Ectodermal cell (in vitro differentiated cells): Measurements from ENCODE around the gene IL23R.

Experiments used
- H3K27ac ChIP-seq: 2 replicates; pipeline ENCODE4 v1.7.0; 2013; ENCODE audit warnings: mild to moderate bottlenecking, low read depth, low read length; ENCODE audit not compliant: insufficient read depth, poor library complexity, severe bottlenecking
- H3K27me3 ChIP-seq: 2 replicates; pipeline ENCODE4 v1.7.0; 2013; ENCODE audit warnings: mild to moderate bottlenecking, low read length; ENCODE audit not compliant: insufficient read depth, control insufficient read depth, poor library complexity, severe bottlenecking
- H3K36me3 ChIP-seq: one replicate; pipeline ENCODE4 v1.7.0; 2013; ENCODE audit warnings: low read length; ENCODE audit not compliant: control insufficient read depth, insufficient read depth
- H3K4me1 ChIP-seq: one replicate; pipeline ENCODE4 v1.7.0; 2013; ENCODE audit warnings: low read length; ENCODE audit not compliant: control insufficient read depth, insufficient read depth
- H3K4me3 ChIP-seq: 2 replicates; pipeline ENCODE4 v1.7.0; 2013; ENCODE audit warnings: low read depth, low read length, control low read depth; ENCODE audit not compliant: insufficient read depth
- H3K9me3 ChIP-seq: 2 replicates; pipeline ENCODE4 v1.7.0; 2013; ENCODE audit warnings: mild to moderate bottlenecking, low read length, moderate library complexity; ENCODE audit not compliant: control insufficient read depth
- WGBS, 2 experiments: methylation state at CpG; one replicate each; pipeline ENCODE4 v1.1.7; 2013; ENCODE audit warnings: missing lambda C conversion rate in 2 of 2; 5-methylcytosine and 5-hydroxymethylcytosine counted together

IL23R gene

DNA sequence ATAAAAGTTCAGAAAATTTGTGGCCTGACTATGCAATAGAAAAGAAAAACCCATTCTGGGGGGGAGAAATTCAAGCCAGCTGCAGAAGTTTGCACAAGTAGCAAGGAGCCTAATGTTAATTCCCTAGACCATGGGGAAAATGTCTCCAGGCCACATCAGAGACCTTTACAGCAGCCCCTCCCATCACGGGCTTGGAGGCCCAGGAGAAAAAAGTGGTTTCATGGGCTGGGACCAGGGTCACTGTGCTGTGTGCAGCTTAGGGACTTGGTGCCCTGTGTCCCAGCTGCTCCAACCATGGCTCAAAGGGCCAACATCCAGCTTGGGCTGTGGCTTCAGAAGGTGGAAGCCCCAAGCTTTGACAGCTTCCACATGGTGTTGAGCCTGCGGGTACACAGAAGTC is 42.0 kb downstream of the IL23R start:
- no peak overlapping the region for H3K4me3 ChIP-seq
- no peak overlapping the region for H3K27ac ChIP-seq
- no peaks in the 10 kb centered on the region for H3K36me3 ChIP-seq
- H3K9me3 ChIP-seq: no peaks in the 10 kb centered on the region
- H3K27me3 ChIP-seq: no peaks in the 10 kb centered on the region
- whole genome bisulfite sequencing, 2 experiments: 68 to 76% methylated on average over 2 of the region's 2 CpGs
- no peaks in the 10 kb centered on the region for H3K4me1 ChIP-seq

DNA sequence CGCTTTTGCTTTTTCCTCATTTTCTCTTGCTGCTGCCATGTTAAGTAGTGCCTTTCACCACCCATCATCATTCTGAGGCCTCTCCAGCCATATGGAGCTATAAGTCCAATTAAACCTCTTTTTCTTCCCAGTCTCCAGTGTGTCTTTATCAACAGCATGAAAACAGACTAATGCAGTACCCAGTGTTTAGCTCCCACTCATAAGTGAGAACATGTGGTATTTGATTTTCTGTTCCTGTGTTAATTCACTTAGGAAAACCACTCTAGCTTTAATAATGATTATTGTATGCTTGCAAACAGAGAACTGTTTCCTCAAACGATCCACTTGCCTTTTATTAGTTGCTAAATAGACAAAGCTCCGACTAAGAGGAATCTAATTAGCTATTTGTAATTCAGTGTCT is 43.3 kb downstream of the IL23R start:
- no peaks in the 10 kb centered on the region for H3K9me3 ChIP-seq
- no peaks in the 10 kb centered on the region for H3K36me3 ChIP-seq
- no peaks in the 10 kb centered on the region for H3K4me1 ChIP-seq
- no peak overlapping the region for H3K4me3 ChIP-seq
- H3K27me3 ChIP-seq: no peaks in the 10 kb centered on the region
- WGBS, 2 experiments: 83 to 93% methylated on average over 3 of the region's 3 CpGs
- no peak overlapping the region for H3K27ac ChIP-seq

DNA sequence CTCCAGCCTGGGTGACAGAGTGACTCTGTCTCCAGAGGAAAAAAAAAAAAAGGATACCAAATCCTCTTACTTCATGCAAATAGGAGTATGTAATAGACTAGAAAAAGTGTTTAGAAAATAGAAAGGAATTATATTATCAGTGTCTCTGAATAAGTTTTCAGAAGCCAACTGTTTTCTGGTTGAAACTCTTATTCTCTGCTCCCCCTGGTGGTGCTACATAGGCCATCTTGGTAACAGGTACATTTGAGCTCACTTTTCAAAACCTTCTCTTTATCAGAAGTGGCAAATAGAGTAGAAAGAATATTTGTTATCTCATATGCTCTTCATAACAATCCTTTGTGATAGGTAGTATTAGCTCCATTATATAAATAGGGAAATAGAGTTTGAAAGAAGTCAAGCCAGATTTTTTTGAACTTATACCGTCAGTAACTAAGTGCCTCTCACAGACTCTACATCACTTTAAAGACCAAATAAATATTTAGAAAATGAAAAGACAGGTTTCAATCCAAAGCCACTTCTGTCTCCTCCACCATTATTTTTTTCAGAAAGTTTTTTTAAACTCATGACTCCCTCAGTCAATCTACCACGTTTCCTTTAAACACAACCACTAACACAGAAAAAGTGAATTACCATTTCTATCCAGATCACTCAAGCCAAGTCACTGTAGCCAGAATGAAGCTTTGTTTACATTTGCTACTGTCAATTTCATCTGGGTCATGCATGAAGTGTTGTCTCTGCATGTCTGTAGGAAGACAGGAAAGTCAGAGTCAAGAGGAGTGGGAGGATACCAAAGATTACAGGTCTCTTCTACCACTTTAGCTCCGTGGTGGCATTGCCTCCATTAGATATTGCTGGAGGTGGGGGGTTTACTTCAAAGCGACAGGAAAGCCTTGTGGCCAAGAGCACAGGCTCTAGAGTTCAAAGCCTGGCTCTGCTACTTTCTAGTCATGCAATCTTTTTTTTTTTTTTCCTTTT is 45.6 kb downstream of the IL23R start:
- Histone ChIP-seq H3K9me3 (no peaks in the 10 kb centered on the region), H3K36me3 (no peaks in the 10 kb centered on the region), H3K4me3 (no peak overlapping the region), H3K4me1 (no peaks in the 10 kb centered on the region), H3K27ac (no peak overlapping the region), H3K27me3 (no peaks in the 10 kb centered on the region)
- 85 to 86% methylated on average over 4 of the region's 4 CpGs for WGBS, 2 experiments

DNA sequence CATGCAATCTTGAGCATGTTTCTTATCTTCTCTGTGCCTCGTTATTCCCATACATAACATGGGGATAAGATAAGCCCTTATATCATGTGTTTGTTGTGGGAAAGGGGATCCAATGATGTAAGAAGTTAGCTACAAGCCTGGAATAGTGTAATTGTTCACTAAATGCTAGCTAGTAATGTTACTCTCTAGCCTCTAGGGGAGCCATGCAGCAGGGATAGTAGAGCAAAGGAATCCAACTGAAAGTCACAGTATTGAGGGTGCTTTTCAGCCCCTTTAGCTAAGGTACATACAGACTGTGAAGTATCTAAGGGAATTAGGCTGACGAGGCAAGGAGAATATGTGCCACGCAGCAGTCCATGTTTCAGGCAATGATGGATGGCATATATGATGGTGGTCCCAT is 46.9 kb downstream of the IL23R start:
- no peaks in the 10 kb centered on the region for H3K4me1 ChIP-seq
- 51 to 60% methylated on average over 3 of the region's 3 CpGs for WGBS, 2 experiments
- no peak overlapping the region for H3K4me3 ChIP-seq
- H3K36me3 ChIP-seq: no peaks in the 10 kb centered on the region
- no peaks in the 10 kb centered on the region for H3K27me3 ChIP-seq
- no peak overlapping the region for H3K27ac ChIP-seq
- H3K9me3 ChIP-seq: no peaks in the 10 kb centered on the region

DNA sequence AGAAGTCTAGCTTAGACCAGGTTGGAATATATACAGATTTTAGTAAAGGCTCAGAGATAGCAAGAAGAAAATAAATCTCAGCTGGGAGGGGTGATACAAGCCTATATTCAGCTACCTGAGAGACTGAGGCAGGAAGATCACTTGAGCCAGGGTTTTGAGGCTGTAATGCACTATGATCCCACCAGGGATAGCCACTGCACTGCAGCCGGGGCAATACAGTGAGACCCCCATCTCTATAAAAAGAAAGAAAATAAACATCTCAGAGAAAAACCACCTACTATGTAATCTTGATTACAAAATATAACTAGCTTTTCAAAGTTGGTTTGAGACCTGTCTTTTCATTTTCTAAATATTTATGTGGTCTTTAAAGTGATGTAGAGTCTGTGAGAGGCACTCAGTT is 47.7 kb downstream of the IL23R start:
- Histone ChIP-seq H3K4me3 (no peak overlapping the region), H3K27ac (no peak overlapping the region), H3K9me3 (no peaks in the 10 kb centered on the region), H3K36me3 (no peaks in the 10 kb centered on the region), H3K27me3 (no peaks in the 10 kb centered on the region), H3K4me1 (no peaks in the 10 kb centered on the region)
- WGBS, 2 experiments: 92 to 100% methylated on average over 1 of the region's 1 CpG

DNA sequence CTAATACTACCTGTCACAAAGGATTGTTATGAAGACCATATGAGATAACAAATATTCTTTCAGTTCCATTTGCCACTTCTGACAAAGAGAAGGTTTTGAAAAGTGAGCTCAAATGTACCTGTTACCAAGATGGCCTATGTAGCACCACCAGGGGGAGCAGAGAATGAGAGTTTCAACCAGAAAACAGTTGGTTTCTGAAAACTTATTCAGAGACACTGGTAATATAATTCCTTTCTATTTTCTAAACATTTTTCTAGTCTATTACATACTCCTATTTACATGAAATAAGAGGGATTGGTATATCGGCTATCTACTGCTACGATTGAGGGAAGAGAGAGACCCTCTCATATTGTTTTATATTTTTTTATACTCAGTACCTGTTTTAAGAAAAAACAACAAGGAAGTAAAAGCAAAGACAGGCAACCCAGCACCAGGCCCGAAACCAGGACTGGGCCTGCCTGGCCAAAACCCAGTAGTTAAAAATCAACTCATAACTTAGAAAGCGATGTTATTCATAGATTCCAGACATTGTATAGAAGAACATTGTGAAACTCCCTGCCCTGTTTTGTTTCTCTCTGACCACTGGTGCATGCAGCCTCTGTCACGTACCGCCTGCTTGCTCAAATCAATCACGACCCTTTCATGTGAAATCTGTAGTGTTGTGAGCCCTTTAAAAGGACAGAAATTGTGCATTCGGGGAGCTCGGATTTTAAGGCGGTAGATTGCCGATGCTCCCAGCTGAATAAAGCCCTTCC is 48.3 kb downstream of the IL23R start:
- Histone ChIP-seq H3K9me3 (no peaks in the 10 kb centered on the region), H3K4me1 (no peaks in the 10 kb centered on the region), H3K27ac (no peak overlapping the region), H3K27me3 (no peaks in the 10 kb centered on the region), H3K4me3 (no peak overlapping the region), H3K36me3 (no peaks in the 10 kb centered on the region)
- WGBS, 2 experiments: 91% methylated on average over 9 to 10 of the region's 11 CpGs

DNA sequence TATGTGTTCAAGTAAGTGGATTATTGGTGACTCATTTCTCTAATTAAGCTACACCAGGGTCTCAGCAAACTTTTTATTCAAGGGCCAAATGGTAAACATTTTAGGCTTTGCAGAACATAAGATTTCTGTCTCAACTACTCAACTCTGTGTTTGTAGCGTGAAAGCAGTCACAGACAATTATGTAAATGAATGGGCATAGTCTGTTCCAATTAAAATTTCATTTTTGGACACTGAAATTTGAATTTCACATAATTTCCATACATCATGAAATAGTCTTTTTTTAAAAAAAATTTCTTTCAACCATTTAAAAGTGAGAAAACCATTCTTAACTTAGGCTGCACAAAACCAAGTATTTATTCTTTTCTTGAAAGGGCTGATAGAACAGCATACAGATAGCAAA is 50.1 kb downstream of the IL23R start:
- Histone ChIP-seq H3K27me3 (no peaks in the 10 kb centered on the region), H3K4me1 (no peaks in the 10 kb centered on the region), H3K9me3 (no peaks in the 10 kb centered on the region), H3K4me3 (no peak overlapping the region), H3K27ac (no peak overlapping the region), H3K36me3 (no peaks in the 10 kb centered on the region)
- WGBS, 2 experiments: 78% methylated on average over 1 of the region's 1 CpG; no CpG with 5 or more reads in 1 of the 2 experiments

DNA sequence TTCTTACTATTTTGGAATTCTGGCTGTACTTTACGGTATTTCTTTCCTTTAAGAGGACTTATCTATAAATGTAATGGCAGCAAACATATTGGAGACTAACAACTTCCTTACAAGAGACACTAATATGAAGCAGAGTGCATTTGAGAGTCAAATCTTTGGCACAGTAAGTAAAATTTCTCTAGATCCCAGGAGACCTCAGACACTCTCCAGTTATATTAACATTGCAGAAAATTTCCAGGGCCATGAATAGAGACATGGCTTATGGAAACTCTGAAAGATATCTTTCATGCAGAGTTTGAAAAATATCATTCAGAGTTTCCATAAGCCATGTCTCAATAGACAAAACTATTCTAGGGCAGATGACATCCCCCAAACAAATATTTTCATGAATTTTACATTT is 51.2 kb downstream of the IL23R start:
- H3K36me3 ChIP-seq: no peaks in the 10 kb centered on the region
- no peaks in the 10 kb centered on the region for H3K4me1 ChIP-seq
- no peak overlapping the region for H3K27ac ChIP-seq
- H3K4me3 ChIP-seq: no peak overlapping the region
- no peaks in the 10 kb centered on the region for H3K9me3 ChIP-seq
- no peaks in the 10 kb centered on the region for H3K27me3 ChIP-seq
- 92% methylated on average over 1 of the region's 1 CpG; no CpG with 5 or more reads in 1 of the 2 experiments for WGBS, 2 experiments

DNA sequence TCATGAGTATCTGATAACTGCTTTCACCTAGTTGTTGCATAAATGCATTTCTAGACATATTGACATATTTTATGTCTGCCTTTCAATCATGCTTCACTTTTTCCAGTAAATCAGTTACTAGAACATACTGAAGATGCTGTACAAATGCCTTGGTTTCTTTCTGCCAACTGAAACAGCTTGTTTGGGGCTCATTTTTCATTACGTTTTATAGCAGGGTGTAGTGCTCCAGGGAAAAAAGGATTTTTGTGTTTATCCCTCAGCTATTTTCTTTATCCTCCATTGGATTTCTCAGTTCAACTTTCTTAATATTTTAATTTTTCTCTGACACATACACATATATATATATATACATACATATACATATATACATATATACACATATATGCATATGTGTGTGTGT is 51.7 kb downstream of the IL23R start:
- Histone ChIP-seq H3K9me3 (no peaks in the 10 kb centered on the region), H3K36me3 (no peaks in the 10 kb centered on the region), H3K4me3 (no peak overlapping the region), H3K27me3 (no peaks in the 10 kb centered on the region), H3K27ac (no peak overlapping the region), H3K4me1 (no peaks in the 10 kb centered on the region)
- WGBS, 2 experiments: 75 to 95% methylated on average over 1 of the region's 1 CpG

DNA sequence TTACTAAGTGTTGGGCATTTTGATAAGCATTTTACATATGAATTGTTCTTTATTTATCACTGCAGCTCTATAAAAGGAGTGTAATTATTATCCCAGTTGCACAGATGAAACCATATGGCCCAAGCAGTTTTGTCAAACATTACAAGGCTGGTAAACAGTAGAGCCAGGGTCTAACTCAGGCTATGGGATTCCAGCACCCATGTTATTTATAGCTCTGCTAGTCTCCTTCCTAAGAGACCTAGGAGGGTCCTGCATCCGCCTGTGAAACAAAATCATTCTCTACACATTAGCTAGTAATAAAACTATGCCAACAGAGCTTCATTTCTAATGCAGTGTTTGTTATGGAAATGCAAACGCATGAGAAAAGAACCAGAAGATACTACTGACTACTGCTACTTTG is 58.6 kb downstream of the IL23R start:
- no peaks in the 10 kb centered on the region for H3K36me3 ChIP-seq
- no peaks in the 10 kb centered on the region for H3K9me3 ChIP-seq
- no peaks in the 10 kb centered on the region for H3K4me1 ChIP-seq
- 95 to 98% methylated on average over 2 of the region's 2 CpGs for WGBS, 2 experiments
- H3K27ac ChIP-seq: no peak overlapping the region
- no peaks in the 10 kb centered on the region for H3K27me3 ChIP-seq
- H3K4me3 ChIP-seq: no peak overlapping the region
